Adipose tissue (tissue), 3 donors: ENCODE results near the gene GRK3. TPM values are rescaled to one million over a fixed set of nuclear protein-coding genes. Genes with fewer than 3 reads are reported as not detected.

Source experiments
- H3K27ac ChIP-seq: one replicate; pipeline ENCODE4 v1.5.1; 2013; ENCODE audit warnings: low read depth, low read length
- WGBS, 3 donors: extraction: QIAGEN DNeasy Blood & Tissue Kit; methylation state at CpG; one replicate each; pipeline ENCODE4 v1.1.7; 2013; 5-methylcytosine and 5-hydroxymethylcytosine counted together
- polyA plus RNA-seq, 3 donors: library from polyadenylated mRNA; stranded (reverse); fragments of 200-250 nt; gene quantifications; one replicate each; pipeline ENCODE4 v1.2.3, GENCODE V29; 2013
- donor health status: healthy with polysubstance abuse.
- donor health status: Bipolar disorder and iron deficiency.
- donor health status: healthy.

Gene GRK3
- polyA plus RNA-seq, 3 donors, result 5.8 to 17.6 (median 8.8) TPM

DNA sequence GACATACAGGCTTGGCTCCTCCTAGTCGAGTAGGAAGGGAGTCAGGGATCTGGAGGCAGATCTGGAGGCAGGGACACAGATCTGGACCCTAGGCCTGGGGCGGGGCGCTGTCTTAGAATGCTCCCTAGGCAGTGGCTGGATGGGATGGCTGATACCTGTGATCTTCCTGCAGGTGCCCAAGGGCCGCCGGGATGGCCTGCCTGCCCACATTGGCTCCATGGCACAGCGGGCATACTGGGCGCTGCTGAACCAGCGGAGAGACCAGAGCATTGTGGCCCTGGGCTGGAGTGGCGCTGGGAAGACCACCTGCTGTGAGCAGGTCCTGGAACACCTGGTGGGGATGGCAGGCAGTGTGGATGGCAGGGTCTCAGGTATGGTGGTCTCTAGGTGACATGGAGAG is 212.9 kb downstream of the GRK3 start:
- 83 to 88% (median 84%) methylated on average over 9 of the region's 9 CpGs for WGBS, 3 donors
- no peak overlapping the region for H3K27ac ChIP-seq

DNA sequence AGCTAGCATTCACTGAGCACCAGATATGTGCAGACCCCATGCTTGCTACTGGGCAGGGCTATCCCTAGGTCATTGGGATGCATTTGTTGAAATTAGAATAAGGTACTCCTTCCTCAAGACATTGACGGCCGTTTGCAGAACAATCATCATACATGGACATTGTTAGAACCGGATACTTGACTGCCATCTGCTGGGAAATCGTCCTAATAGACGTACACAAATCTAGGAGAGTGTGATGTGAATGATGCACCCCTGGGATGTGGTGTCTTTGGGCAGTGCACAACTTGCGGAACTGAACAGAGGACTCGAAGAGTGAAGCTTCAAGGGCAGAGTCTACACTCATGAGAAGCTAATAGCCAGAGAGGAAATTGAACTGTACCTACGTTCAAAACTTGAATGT is 213.4 kb downstream of the GRK3 start:
- H3K27ac ChIP-seq, result no peak overlapping the region
- WGBS, 3 donors, result 37 to 40% (median 39%) methylated on average over 8 of the region's 8 CpGs

Other genes starting within 250 kb of the GRK3 start
- gene MYO18B, start 177.5 kb downstream of the GRK3 start, polyA plus RNA-seq, result under 1 TPM; 0.06 to 0.34 (median 0.21) TPM